ENCODE data around the gene SLC2A10.

SLC2A10 gene

DNA sequence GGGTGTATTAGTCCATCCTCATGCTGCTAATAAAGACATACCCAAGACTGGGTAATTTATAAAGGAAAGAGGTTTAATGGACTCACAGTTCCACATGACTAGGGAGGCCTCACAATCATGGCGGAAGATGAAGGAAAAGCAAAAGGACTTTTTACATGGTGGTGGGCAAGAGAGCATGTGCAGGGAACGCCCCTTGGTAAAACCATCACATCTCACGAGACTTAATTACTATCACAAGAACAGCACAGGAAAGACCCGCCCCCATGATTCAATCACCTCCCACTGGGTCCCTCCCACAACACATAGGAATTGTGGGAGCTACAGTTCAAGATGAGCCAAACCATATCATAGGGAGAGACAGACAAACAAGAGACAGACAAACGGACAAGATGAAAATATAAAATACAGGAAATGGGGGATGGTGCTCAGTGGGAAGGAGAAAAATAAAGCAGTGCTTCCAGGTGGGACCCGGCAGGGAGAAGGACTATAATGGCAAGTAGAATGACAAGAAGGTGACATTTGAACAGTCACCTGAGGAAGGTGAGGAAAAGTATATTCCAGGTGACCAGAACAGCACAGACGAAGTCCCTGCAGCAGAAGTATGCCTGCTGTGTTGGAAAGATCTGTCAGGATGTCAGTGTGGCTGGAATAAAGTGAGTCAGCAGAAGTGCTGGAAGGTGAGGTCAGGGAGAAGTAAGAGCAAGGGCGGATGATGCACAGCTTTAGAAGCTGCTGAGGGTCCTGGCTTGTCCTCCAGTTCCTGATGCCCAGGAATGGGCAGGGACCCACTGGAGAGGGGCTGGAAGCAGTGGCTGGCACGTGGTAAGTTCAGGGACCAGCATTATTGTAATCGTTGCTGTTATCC is 61.1 kb downstream of the SLC2A10 start:
- DNase-seq (ENCODE audit: low spot score), result no peak

DNA sequence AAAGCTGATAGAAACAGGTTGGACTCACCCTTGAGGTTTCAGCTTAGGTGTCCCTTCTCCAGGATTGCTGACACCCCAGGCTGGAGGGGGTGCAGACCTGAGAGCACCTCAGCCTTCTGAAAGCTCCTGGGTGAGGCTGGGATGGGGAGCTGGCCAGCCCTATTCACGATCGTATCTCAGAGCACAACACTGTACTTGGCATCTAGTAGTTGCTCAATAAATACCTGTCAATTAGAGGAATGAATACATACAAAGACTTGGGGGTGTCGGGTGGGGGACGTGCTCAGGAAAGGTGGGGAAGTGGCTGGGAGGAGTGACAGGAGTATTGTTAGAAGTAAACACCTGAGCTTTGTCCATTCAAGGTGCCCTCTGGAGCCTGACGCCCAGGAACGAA is 61.7 kb downstream of the SLC2A10 start:
- no peak for DNase-seq (ENCODE audit: low spot score)

DNA sequence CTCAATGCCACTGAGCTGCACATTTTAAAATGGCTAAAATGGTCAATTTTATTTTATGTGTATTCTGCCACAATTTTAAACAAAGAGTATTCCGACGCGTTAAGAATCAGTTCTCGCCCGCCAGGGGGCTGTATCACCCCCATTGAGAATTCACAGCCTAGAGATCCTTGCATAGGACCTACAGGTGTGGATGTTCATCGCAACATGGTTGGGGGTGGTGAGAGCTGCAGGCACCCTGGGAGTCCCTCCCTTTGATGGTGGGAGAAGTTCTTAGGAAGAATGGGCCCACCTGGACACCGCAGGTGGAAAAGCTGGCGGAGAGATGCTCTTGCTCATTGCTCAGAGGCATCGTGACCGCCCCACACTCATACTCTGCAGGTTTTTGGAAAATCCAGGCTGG is 63.5 kb downstream of the SLC2A10 start:
- DNase-seq (ENCODE audit: low spot score), result no peak

DNA sequence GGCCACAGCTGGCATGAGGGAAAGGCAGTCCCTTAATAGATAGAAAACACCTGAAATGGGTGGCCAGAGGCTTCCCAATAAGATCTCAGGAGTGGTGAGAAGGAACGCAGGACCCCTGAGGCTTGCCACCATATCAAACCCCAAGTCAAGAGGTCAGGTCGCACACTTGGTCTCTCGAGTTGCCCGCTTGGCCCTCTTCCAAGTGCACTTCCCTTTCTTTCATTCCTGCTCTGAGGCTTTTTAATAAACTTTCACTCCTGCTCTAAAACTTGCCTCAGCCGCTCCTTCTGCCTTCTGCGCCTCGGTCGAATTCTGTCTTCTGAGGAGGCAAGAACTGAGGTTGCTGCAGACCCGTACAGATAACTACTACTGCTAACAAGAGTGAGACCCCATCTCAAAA is 64.2 kb downstream of the SLC2A10 start:
- DNase-seq (ENCODE audit: low spot score), result no peak

DNA sequence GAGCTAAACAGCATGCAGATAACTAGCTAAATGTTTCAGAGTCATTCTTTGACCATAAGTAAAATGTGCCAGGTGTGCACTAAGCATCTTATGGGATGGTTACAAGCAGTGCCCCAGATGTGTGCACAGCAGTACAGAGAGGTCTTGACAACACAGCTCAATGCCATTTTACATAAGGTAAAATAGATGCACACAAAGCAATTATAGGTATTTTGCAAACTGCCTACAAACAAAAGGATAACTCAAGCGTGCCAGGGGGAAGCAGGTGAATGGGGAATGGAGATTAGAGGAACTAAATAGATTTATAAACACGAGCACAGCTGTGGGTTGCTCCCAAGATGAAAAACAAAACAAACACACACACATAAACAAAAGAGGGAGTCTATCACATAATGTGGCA is 64.8 kb downstream of the SLC2A10 start:
- DNase-seq (ENCODE audit: low spot score), result no peak

DNA sequence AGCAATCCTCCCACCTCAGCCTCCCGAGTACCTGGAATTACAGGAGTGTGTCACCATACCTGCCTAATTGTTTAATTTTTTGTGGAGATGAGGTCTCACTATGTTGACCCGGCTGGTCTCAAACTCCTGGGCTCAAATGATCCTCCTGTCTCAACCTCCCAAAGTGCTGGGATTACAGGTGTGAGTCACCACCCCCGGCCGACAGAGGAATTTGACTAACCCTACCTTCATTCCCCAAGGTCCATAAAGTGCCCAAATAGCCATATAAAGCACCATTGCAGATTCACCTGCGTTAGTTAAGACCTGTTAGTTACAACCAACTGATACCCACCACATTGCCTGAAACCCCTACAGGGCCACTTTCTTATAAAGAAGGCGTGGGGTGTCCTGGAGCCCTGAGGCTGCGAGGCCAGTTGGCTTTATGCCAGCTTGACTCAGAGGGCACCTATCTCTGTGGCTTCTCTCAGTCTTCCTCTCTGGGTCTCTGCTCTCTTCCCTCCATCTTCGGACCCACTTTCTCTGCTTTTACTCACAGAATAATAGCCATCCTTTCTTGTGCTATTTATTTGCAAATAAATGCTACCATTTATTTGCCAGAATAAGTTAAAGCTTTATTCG is 65.6 kb downstream of the SLC2A10 start:
- no peak for DNase-seq (ENCODE audit: low spot score)

DNA sequence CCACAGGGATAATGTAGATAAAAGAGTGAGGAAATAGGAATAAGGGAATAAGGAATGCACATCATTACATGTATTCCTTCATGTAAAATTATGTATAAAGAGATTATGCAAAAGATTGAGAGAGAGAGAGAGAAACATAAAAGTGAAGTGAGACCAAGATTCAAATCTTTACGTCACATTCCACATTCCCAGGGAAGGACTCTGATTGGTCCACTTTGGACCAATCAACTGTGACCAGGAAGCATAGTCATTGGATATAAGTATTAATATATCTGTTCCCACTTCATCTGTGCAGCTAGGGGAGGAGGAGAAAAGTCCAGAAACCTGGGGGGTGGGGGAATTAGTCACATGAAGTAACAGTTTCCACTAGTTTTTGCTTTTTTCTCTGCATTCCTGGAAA is 66.4 kb downstream of the SLC2A10 start:
- no peak for DNase-seq (ENCODE audit: low spot score)

DNA sequence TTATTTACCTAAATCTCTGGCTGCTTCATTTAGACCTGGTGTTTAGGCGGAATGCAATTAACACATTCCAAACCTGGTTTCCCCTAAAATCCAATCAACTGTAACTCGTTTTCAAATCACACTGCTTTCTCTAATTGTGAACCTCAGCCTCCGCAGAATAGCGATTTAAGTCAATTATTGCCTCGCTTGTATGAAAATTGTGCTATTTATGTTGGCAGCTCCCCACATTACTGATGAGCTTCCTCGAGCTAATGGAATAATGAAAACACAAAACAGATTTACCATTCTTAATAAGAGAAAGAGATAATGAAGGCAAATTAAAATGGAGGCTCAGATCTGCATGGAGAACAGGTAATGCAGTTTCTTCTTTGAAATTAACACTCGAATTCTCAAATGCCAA is 67.9 kb downstream of the SLC2A10 start:
- no peak for DNase-seq (ENCODE audit: low spot score)

DNA sequence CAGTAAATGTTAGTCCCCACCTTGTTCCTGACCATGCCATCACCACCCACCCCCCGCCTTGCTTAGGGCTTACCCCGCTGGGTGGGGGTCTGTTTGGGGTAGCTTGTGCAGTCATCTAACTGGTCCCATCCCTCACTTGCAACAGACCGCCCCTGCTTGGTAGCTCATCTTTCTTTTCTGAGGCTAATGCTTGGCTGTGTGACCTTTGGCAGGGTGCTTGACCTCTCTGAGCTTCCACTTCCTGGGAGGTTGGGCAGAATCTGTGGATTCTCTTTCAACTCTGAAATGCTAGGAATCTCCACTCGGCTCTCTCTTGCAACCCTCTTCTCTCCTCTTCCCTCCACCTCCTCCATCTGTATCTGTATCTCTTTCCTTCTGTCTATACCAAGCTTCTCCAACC is 70.4 kb downstream of the SLC2A10 start:
- DNase-seq (ENCODE audit: low spot score), result no peak

DNA sequence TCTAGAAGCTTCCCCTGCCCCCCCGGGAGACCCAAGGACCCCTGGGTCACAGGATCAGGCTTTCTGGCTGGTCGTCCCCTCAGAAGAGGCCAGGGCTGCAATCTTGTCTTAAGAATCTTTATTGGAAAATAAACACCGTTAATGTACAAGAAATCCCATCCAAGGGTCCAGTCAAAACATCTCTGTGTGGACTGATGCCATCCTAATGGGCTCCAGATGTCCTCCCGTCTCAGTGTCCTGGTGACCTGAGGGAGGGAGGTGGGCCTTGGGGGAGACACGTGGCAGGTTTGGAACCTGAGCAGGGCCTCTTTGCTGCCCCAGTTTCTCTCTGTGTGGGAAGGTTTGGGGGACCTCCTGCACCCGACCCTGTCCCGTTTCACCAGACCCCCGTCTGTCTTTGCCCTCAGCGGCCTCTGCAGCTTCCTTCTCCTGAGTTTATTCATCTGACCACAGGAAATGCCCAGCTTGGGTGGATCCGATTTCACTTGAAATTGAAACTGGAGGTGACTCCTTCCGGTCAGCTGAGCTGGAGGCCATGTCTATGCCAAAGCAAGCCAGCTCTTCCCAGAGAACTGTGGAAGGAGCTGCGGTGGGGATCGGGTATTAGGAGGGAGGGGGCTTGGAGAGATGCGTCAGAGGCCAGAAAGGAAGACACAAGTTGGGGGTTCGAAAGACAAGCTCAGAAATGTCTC is 75.1 kb downstream of the SLC2A10 start:
- no peak for DNase-seq (ENCODE audit: low spot score)
